ENCODE data around the gene CAST.

DNA sequence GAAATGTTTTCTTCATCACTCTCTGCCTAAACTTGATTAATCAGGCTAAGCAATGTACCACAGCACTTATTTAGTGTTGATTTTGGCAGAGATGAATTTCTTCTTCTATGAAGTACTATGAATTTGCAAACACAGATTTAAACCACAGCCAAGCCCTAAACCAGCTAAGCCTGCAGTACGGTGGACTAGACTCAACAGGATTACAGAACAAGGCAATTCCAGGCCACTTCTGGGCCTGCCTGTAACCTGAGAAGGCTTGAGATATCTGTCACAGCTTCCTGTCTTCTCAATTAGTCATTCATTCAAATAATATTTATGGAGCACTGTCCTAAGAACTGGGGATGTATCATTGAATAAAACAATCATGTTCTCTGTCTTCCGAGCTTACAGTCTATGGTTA, 32.4 kb upstream of the CAST start:
- TF ChIP-seq POLR2A (IDR thresholded peaks at IDR 0.05) (no peak), CTCF (IDR thresholded peaks at IDR 0.05) (no peak)
